GM21390 (cell line): ENCODE results near the gene TMEM50B.
"Not testable (repeated sequence)": the region's sequence is repeated elsewhere in the genome, so short reads cannot be mapped to it uniquely, and the experiment has no call there.

Experiments
- ATAC-seq: cut with Tn5 transposase; IDR thresholded peaks from one replicate; pipeline ENCODE4 v1.9.1; 2021; ENCODE audit not compliant: unreplicated experiment

TMEM50B gene

GRCh38 chr21:33433001-33433400 is 46.8 kb downstream of the TMEM50B start:
- no peak for ATAC-seq

GRCh38 chr21:33432496-33432895 is 47.3 kb downstream of the TMEM50B start:
- no peak for ATAC-seq

GRCh38 chr21:33430858-33431257 is 48.9 kb downstream of the TMEM50B start:
- no peak for ATAC-seq

DNA sequence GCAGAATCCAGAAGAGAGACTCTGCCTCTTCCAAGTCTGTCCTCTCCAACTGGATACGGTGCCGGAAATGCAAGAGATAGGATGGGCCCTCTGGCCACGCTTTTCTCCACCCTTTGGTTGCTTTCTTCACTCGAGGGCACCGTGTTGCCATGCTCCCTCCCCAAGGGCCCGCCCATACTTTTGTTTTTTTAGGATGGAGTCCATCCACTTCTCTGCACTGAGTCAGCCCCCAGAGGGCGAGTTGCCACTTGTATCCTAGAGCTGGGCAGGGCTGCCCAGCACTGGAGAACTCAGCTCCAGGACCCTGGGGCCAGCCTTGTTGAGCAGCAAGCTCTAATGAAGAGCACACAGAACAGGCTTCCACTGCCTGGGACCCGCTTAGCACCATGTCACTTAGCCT is 51.1 kb downstream of the TMEM50B start:
- ATAC-seq, result no peak

GRCh38 chr21:33427051-33427450 is 52.7 kb downstream of the TMEM50B start:
- ATAC-seq, result no peak

- no peak for ATAC-seq
These were observed 53.9 kb downstream of the TMEM50B start for GRCh38 chr21:33425825-33426224.

DNA sequence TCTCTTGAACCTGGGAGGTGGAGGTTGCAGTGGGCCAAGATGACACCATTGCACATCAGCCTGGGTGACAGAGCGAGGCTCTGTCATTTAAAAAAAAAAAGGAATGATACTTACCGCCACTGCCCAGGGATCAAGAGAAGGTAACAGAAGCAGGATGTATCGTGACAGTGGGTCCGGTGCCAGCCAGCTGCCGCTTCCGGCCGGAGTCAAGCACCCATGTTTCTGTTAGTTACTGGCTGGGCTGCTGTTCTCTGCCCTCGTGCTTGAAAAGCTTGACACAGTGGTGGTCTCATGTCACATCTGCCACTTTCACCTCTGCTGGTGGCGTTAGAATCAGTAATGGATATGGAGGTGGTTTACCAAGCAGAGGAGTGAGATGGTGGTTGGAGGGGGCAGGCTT is 55.6 kb downstream of the TMEM50B start:
- no peak for ATAC-seq

DNA sequence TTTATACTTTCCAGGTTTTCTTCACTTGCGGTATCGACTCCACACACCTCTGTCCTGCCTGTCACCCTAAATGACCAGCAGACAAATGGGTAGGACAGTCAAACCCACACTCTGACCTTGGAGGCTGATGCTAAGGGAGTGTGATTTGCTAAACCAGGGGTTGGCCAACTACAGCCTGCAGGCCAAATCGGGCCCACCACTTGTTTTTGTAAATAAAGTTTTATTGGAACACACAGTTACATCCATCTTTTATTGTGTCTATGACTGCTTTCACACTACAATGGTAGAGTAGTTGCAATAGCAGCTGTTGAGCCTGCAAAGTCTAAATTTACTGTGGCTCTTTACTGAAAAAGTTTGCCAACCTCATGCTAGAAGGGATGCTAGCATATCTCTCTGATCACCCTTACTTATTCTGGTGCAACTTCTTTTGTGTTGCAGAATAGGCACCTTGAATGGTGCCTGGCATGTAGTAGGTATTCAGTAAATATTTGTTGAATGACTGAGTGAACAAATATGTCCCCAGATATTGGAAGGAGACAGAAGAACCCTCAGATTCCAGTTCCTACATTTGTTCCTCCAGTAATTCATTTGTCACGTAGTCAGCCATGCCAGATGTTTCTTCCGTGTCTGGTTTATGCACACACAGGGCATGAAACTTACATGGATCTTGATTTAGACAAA is 57.9 kb downstream of the TMEM50B start:
- no peak for ATAC-seq

- no peak for ATAC-seq
These were observed 60.1 kb downstream of the TMEM50B start for GRCh38 chr21:33419538-33420123.

DNA sequence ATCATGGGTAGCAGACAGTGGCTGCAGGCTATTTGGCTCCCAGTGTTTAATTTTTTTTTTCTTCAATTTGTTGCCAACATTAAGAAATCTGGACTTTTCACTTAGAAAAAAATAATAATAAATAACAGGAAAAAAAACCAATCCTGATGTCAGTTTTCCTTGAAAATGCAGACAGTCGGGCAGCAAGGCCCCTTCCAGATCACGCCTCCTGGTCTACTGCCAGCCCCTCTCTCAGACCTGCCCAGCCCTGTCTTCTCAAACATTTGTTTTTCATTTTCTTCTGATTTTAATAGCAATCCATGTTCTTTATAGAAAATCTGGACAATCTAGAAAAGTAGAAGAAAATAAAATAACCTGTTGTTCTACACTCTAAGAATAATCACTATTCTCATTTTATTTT is 61.1 kb downstream of the TMEM50B start:
- no peak for ATAC-seq

DNA sequence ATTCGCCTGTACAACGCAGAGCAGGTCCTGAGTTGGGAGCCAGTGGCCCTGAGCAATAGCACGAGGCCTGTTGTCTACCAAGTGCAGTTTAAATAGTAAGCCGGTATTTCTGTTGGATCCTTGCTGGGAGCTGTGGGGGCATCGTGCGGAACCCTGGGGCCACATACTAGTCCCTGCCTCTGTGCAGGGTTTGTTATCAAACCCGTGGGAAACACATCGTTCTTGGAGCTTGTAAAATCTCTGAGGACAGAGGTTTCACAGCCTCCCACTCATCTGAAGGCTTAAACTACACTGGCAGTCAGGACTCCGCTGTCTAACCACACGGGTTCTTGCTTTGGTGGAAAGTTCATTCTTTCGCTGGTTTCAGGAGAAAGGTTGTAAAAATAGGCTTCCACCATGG is 64.8 kb downstream of the TMEM50B start:
- no peak for ATAC-seq

- no peak for ATAC-seq
These were observed 65.7 kb downstream of the TMEM50B start for GRCh38 chr21:33414068-33414467.

DNA sequence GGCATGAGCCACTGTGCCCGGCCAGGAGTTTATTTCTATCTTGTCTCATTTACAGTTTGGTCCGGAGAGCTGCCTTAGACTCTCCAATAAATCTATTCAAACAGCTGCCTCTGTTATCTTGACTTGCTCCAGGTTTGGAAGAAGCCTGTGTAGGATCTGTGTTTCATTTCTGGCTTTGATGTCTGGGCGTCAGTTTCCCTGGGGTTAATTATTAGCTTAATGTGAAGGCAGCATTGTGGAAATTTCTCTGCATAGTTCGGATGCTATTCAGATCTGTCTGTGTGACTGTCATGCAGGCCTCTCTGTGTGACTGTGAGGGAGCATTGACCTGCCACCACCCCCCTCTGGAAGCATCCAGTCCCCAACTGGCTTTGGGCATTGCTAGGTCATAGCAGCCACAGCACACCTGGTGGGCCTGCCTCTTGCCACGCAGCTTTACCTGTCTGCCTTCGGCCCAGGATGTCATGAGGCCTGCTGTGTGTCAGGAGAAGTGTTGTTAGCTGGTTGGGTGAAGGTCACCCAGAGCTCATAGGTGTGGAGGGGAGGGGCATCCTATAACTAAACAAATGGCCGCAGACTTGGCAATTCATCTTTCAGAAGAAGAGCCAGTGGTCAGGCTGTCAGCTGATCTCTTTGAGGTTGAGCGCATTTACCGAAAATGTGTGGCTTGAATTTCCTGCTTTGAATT is 66.8 kb downstream of the TMEM50B start:
- no peak for ATAC-seq

GRCh38 chr21:33412439-33412831 is 67.3 kb downstream of the TMEM50B start:
- not testable (repeated sequence) for ATAC-seq

DNA sequence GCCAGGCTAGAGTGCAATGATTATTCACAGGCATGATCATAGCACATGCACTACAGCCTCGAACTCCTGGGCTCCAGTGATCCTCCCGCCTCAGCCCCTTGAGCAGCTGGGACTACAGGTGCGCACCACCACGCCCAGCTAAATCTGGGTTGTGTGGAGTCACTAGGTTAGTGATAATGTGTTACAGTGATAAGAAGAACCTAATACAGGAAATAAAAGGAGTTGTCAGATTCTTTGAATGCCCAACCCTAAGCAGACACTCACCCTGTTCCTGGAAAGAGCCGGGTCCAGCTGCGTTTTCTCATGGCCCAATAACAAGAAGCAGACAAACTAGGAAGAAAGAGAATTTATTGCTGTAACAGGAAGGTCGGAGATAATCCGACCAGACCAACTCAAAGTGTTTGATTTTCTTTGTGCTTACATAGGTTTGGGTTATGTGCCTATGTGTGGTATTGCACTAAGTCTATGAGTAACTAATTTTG is 67.8 kb downstream of the TMEM50B start:
- ATAC-seq, result no peak

DNA sequence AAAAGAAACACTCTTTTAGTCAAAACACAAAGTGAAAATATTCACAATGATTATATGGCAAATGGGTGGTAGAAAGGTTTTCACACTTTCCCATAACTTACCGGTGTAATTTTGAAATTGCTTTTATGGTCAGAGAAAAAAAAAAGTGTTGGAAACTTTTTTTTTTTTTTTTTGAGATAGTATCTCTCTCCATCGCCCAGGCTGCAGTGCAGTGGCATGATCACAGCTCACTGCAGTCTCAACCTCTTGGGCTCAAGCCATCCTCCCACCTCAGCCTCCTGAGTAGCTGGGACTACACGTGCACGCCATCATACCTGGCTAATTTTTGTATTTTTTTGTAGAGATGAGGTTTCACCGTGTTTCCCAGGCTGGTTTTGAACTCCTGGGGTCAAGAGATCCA is 73.3 kb downstream of the TMEM50B start:
- ATAC-seq, result no peak

GRCh38 chr21:33403786-33404585 is 75.8 kb downstream of the TMEM50B start:
- no peak for ATAC-seq

DNA sequence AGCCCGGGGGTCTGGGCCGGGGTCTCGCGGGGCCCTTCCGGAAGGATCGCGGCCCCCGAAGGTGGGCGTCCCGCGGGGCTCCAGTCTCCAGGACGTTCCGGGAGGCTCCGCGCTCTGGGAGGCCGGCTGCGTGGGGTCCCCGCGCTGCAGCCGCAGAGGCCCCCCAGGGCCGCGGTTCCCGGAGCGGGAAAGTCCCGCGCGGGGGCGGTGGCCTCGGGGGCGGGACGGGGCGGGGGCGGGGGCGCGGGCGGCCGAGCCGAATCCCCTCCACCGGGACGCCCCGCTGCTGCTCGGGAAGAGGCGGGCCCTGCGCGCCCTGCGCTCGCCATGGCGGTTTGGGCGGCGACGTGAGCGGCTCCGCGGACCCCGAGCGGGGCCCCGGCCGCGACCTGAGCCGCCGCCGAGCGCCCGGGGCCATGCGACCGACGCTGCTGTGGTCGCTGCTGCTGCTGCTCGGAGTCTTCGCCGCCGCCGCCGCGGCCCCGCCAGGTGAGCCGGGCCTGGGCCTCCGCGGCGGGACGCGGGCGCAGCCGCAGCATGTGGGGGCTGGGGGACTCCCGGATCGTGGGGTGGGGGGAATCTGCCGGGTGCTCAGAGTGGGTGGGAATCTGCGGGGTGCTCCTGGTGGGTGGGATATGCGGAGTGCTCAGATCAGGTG is 76.5 kb downstream of the TMEM50B start, which contains the start of gene IFNGR2:
Gene IFNGR2, plus strand, starts transcription at position 286 of the 658 bp plus-strand sequence. Its CDS starts 131 bp downstream, at position 417.
- ATAC-seq, result no peak

DNA sequence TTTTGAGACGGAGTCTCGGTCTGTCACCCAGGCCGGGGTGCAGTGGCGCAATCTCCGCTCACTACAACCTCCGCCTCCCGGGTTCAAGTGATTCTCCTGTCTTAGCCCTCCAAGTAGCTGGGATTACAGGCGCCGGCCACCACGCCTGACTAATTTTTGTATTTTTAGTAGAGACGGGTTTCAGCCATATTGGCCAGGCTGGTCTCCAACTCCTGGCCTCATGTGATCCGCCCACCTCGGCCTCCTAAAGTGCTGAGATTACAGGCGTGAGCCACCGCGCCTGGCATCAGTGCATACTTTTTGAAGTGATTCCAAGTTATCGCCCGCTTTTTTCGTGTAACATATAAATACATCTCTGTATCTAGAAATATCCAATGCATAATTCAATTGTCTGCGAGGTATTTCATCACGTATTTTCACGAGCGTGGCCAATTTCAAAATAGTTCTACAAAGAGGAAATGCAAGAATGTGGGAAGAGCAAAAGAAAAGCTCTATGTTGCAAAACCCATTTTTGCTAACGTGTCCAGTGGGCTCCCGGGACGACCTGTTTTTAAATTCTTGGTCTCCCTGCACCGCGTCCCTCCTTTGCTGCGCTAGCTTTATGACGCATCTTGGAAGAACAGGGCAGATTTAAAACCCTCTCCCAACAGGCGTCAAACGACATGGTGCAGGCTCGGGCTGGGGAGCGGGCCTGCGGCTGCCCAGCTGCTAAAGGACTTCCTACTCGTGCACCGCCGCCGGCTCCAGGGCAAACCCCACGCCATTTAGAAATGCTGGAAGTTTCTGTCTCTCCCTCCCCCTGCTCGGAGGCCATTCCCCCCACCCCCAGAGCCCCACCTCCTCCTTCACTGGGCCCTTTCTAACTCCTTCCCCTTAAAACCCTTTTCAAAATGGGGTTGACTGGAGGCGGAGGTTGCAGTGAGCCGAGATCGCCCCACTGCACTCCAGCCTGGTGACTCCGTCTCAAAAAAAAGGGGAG is 77.5 kb downstream of the TMEM50B start:
- no peak for ATAC-seq

GRCh38 chr21:33401630-33401992 is 78.2 kb downstream of the TMEM50B start:
- ATAC-seq, result no peak
